Gastroesophageal sphincter (tissue), 4 donors: ENCODE data around the gene VSIG10. TPM values are rescaled to one million over a fixed set of nuclear protein-coding genes. Genes with fewer than 3 reads are reported as not detected.
A peak's percentile ranks its signal among the peaks of the same experiment; 100 is the strongest.

Experiments
- ATAC-seq: fragments of 150-250 bp; one replicate; pipeline ENCODE4 v1.9.1; 2016; ENCODE audit warnings: mild to moderate bottlenecking, moderate library complexity
- H3K27ac ChIP-seq, 4 donors: fragments of 200-600 bp; sonication (generic) in 3 of 4; 1 replicate in 3 of 4; 2 replicates in 1 of 4; pipeline ENCODE4 v1.5.1; 2016 to 2019
- H3K27me3 ChIP-seq: fragments of 200-600 bp; sonication (generic); one replicate; pipeline ENCODE4 v1.5.1; 2019
- H3K36me3 ChIP-seq, 2 donors: fragments of 200-600 bp; sonication (generic); one replicate each; pipeline ENCODE4 v1.5.1; 2019; ENCODE audit warnings: control low read depth in 1 of 2
- H3K4me1 ChIP-seq, 3 donors: fragments of 200-600 bp; sonication (generic); 1 replicate in 2 of 3; 2 replicates in 1 of 3; pipeline ENCODE4 v1.5.1; 2016 to 2019; ENCODE audit warnings: control low read depth in 2 of 3
- H3K4me3 ChIP-seq, 2 donors: fragments of 200-600 bp; sonication (generic); one replicate each; pipeline ENCODE4 v1.5.1; 2019; ENCODE audit warnings: mild to moderate bottlenecking in 1 of 2, moderate library complexity in 1 of 2
- H3K9me3 ChIP-seq, 3 donors: fragments of 200-600 bp; sonication (generic); one replicate each; pipeline ENCODE4 v1.5.1; 2017 to 2019; ENCODE audit warnings: control low read depth in 2 of 3
- CTCF ChIP-seq, 4 experiments: fragments of 200-600 bp in 2 of 4; fragments of 450-650 bp in 2 of 4; sonication (generic) in 1 of 4; IDR thresholded peaks; one replicate each; pipeline ENCODE4 v1.5.1; 2017 to 2019; ENCODE audit warnings: antibody characterized with exemption in 4 of 4, mild to moderate bottlenecking in 2 of 4, moderate library complexity in 2 of 4
- EP300 ChIP-seq: sonication (generic); formaldehyde crosslinking; IDR thresholded peaks from one replicate; pipeline ENCODE4 v1.6.1; 2017; ENCODE audit warnings: antibody characterized with exemption, mild to moderate bottlenecking
- POLR2A ChIP-seq, 2 donors: fragments of 450-650 bp; IDR thresholded peaks; one replicate each; pipeline ENCODE4 v1.6.1; 2017; ENCODE audit warnings: antibody characterized with exemption in 2 of 2, mild to moderate bottlenecking in 2 of 2, moderate library complexity in 1 of 2
- POLR2AphosphoS5 ChIP-seq: sonication (generic); formaldehyde crosslinking; IDR thresholded peaks from one replicate; pipeline ENCODE4 v1.6.1; 2017; ENCODE audit warnings: antibody characterized with exemption
- WGBS, 2 donors: methylation state at CpG; one replicate each; pipeline ENCODE4 v1.1.5; 2018; ENCODE audit warnings: low coverage in 1 of 2; 5-methylcytosine and 5-hydroxymethylcytosine counted together
- total RNA-seq, 4 donors: library from RNA; depleted of rRNA; stranded (reverse); fragments of >200 nt; gene quantifications; one replicate each; pipeline ENCODE4 v1.1.0, GENCODE V29; 2016

The VSIG10 gene
- total RNA-seq, 4 donors from 2014 or later, result 14.7 to 24.6 (median 17.6) TPM

GRCh38 chr12:118058227-118058626, 45.6 kb downstream of the VSIG10 start:
- H3K27ac ChIP-seq, result peak overlapping the region in 1 of 4 donors; percentile 96
- TF ChIP-seq POLR2AphosphoS5 (no peak), EP300 (no peak), POLR2A (IDR thresholded peaks at IDR 0.05) (no peak), CTCF (IDR thresholded peaks at IDR 0.05) (no peak)
- no peak for ATAC-seq
- H3K27me3 ChIP-seq, result no peaks in the 10 kb centered on the region
- H3K4me1 ChIP-seq, result peaks cover 2 to 73% (median 9%) of the 10 kb centered on the region in 3 donors
- no peaks in the 10 kb centered on the region for H3K9me3 ChIP-seq
- no peak overlapping the region for H3K4me3 ChIP-seq
- peaks cover 0 to 3% of the 10 kb centered on the region in 2 donors for H3K36me3 ChIP-seq
- 94% methylated on average over 7 of the region's 7 CpGs for WGBS, 2 donors

- WGBS, 2 donors, result 45 to 63% methylated on average over 7 to 13 of the region's 13 CpGs
- H3K4me1 ChIP-seq, result peaks cover 11 to 81% (median 14%) of the 10 kb centered on the region in 3 donors
- H3K36me3 ChIP-seq, result peaks cover 0 to 10% of the 10 kb centered on the region in 2 donors
- H3K9me3 ChIP-seq, result no peaks in the 10 kb centered on the region
- ATAC-seq, result no peak
- no peak overlapping the region for H3K4me3 ChIP-seq
- peak overlapping the region in 2 of 4 donors; percentile 8 to 75 for H3K27ac ChIP-seq
- H3K27me3 ChIP-seq, result no peaks in the 10 kb centered on the region
- no peak for TF ChIP-seq CTCF (IDR thresholded peaks at IDR 0.05)
- no peak for TF ChIP-seq POLR2AphosphoS5
- TF ChIP-seq EP300, result no peak
- TF ChIP-seq POLR2A (IDR thresholded peaks at IDR 0.05), result no peak
These were observed 47.7 kb downstream of the VSIG10 start for GRCh38 chr12:118055865-118056773.

GRCh38 chr12:118055144-118055557, 48.7 kb downstream of the VSIG10 start:
- H3K27me3 ChIP-seq, result no peaks in the 10 kb centered on the region
- no peak for ATAC-seq
- H3K4me3 ChIP-seq, result no peak overlapping the region
- H3K9me3 ChIP-seq, result no peaks in the 10 kb centered on the region
- H3K36me3 ChIP-seq, result peaks cover 0 to 20% of the 10 kb centered on the region in 2 donors
- peaks cover 11 to 79% (median 14%) of the 10 kb centered on the region in 3 donors for H3K4me1 ChIP-seq
- 50 to 63% methylated on average over 2 of the region's 2 CpGs for WGBS, 2 donors
- H3K27ac ChIP-seq, result peak overlapping the region in 3 of 4 donors; percentile 34 to 75 (median 45)
- no peak for TF ChIP-seq EP300
- no peak for TF ChIP-seq POLR2A (IDR thresholded peaks at IDR 0.05)
- peak in 3 of 4 experiments; percentile 20 to 53 (median 38) for TF ChIP-seq CTCF (IDR thresholded peaks at IDR 0.05)

GRCh38 chr12:118053071-118053985, 50.5 kb downstream of the VSIG10 start:
- Histone ChIP-seq H3K4me3 (no peak overlapping the region), H3K4me1 (peaks cover 11 to 61% (median 14%) of the 10 kb centered on the region in 3 donors), H3K9me3 (no peaks in the 10 kb centered on the region), H3K27ac (peak overlapping the region; percentile 19 to 75 (median 59)), H3K27me3 (no peaks in the 10 kb centered on the region), H3K36me3 (peaks cover 0 to 38% of the 10 kb centered on the region in 2 donors)
- TF ChIP-seq EP300 (no peak), POLR2A (IDR thresholded peaks at IDR 0.05) (no peak), POLR2AphosphoS5 (no peak), CTCF (IDR thresholded peaks at IDR 0.05) (no peak)
- no peak for ATAC-seq
- WGBS, 2 donors, result 85 to 93% methylated on average over 6 to 10 of the region's 10 CpGs
